HCT116 (cell line): ENCODE measurements around the gene GNA15. TPM values are rescaled to one million over a fixed set of nuclear protein-coding genes. Genes with fewer than 3 reads are reported as not detected.
A peak's percentile ranks its signal among the peaks of the same experiment; 100 is the strongest.

ENCODE experiments used
- ATAC-seq: fragments of 200-7000 bp; cut with Tn5 transposase; 2 replicates; pipeline ENCODE4 v1.9.1; 2020; ENCODE audit warnings: mild to moderate bottlenecking, moderate library complexity
- BruUV-seq: library from RNA; stranded (reverse); fragments of 400-500 nt; replicated peaks from 2 replicates; lab custom pipeline; 2021; lab: Mats Ljungman, UMichigan
- CTCF ChIA-PET: fragments of 300-600 bp; sonication (Branson Sonifier 250); formaldehyde crosslinking; loops from one replicate; lab custom pipeline; 2021; ENCODE audit warnings: antibody characterized with exemption; lab: Charles Lee
- POLR2A ChIA-PET: fragments of 300-600, 350-600 bp; sonication (Branson Sonifier 250); formaldehyde crosslinking; loops from one replicate; lab custom pipeline; 2021; ENCODE audit warnings: antibody characterized with exemption; lab: Charles Lee
- RAD21 ChIA-PET, 2 experiments: fragments of 300-600 bp; sonication (Branson Sonifier 250); formaldehyde crosslinking; loops; one replicate each; lab custom pipeline; 2023; ENCODE audit warnings: low total read pairs in 2 of 2; ENCODE audit not compliant: uncharacterized antibody in 2 of 2, unreplicated experiment in 2 of 2, low non-redundant PET in 1 of 2; lab: Charles Lee
- DNase-seq: peaks from one replicate; pipeline ENCODE4 v3.0.0-alpha.2; 2010; ENCODE audit warnings: low read depth, low spot score
- H2AFZ ChIP-seq: fragments of 200-600 bp; shearing (Covaris generic), sonication (generic); 2 replicates; pipeline ENCODE4 v1.6.1; 2017; ENCODE audit warnings: low read depth, mixed run types, mixed read lengths, antibody characterized with exemption, low read length; ENCODE audit not compliant: poor library complexity, severe bottlenecking
- H3K27ac ChIP-seq: 2 replicates; pipeline ENCODE4 v1.5.1; 2012; ENCODE audit warnings: low read depth, low read length
- H3K27me3 ChIP-seq: fragments of 200-600 bp; sonication (generic); 2 replicates; pipeline ENCODE4 v1.6.1; 2016; ENCODE audit warnings: mixed run types, low read length, mixed read lengths; ENCODE audit not compliant: insufficient read depth
- H3K36me3 ChIP-seq, 2 experiments: fragments of 200-500 bp in 1 of 2; fragments of 200-600 bp in 1 of 2; sonication (Bioruptor generic) in 1 of 2; sonication (generic) in 1 of 2; 2 replicates each; pipeline versions ENCODE4 v1.5.1 to v1.6.1; 2014 to 2016; ENCODE audit warnings: low read length in 2 of 2, inconsistent platforms in 1 of 2, mixed read lengths in 1 of 2, mixed run types in 1 of 2; ENCODE audit not compliant: insufficient read depth in 2 of 2, control insufficient read depth in 1 of 2
- H3K4me1 ChIP-seq, 2 experiments: fragments of 200-600 bp in 1 of 2; sonication (generic) in 1 of 2; 2 replicates each; pipeline versions ENCODE4 v1.5.1 to v1.6.1; 2012 to 2017; ENCODE audit warnings: low read length in 2 of 2, inconsistent platforms in 1 of 2, mild to moderate bottlenecking in 1 of 2, mixed read lengths in 1 of 2, mixed run types in 1 of 2, moderate library complexity in 1 of 2; ENCODE audit not compliant: insufficient read depth in 2 of 2, control insufficient read depth in 1 of 2
- H3K4me2 ChIP-seq: fragments of 200-600 bp; sonication (generic); 2 replicates; pipeline ENCODE4 v1.6.1; 2017; ENCODE audit warnings: mixed run types, low read length, mixed read lengths
- H3K4me3 ChIP-seq, 2 experiments: fragments of 200-600 bp in 1 of 2; sonication (generic) in 1 of 2; replicated peaks in 1 of 2; 2 replicates each; pipeline ENCODE4 v1.5.1; 2011 to 2016; ENCODE audit warnings: low read length in 2 of 2, control low read depth in 1 of 2, low read depth in 1 of 2, mild to moderate bottlenecking in 1 of 2, mixed read lengths in 1 of 2, mixed run types in 1 of 2
- H3K79me2 ChIP-seq: fragments of 200-600 bp; sonication (generic); 2 replicates; pipeline ENCODE4 v1.6.1; 2017; ENCODE audit warnings: mild to moderate bottlenecking, mixed run types, low read length, moderate library complexity, mixed read lengths; ENCODE audit not compliant: insufficient read depth
- H3K9ac ChIP-seq: fragments of 200-600 bp; sonication (generic); 2 replicates; pipeline ENCODE4 v1.6.1; 2016; ENCODE audit warnings: low read length, mixed read lengths
- H3K9me2 ChIP-seq: fragments of 200-600 bp; sonication (generic), shearing (Covaris generic); 2 replicates; pipeline ENCODE4 v1.6.1; 2017; ENCODE audit warnings: mixed run types, mild to moderate bottlenecking, moderate library complexity; ENCODE audit not compliant: insufficient read depth
- H3K9me3 ChIP-seq, 2 experiments: fragments of 200-500 bp in 1 of 2; fragments of 200-600 bp in 1 of 2; sonication (Bioruptor generic) in 1 of 2; sonication (generic) in 1 of 2; 2 replicates each; pipeline ENCODE4 v1.6.1; 2014 to 2017; ENCODE audit warnings: low read length in 2 of 2, mixed read lengths in 2 of 2, inconsistent platforms in 1 of 2, low read depth in 1 of 2, mild to moderate bottlenecking in 1 of 2, mixed run types in 1 of 2, moderate library complexity in 1 of 2; ENCODE audit not compliant: control insufficient read depth in 1 of 2, insufficient read depth in 1 of 2
- H4K20me1 ChIP-seq: fragments of 200-600 bp; sonication (generic), shearing (Covaris generic); 2 replicates; pipeline ENCODE4 v1.6.1; 2017; ENCODE audit warnings: mixed run types, mild to moderate bottlenecking, moderate library complexity; ENCODE audit not compliant: insufficient read depth
- ATF3 ChIP-seq: IDR thresholded peaks from 2 replicates; pipeline ENCODE4 v1.6.1; 2012
- CEBPB ChIP-seq: IDR thresholded peaks from 2 replicates; pipeline ENCODE4 v1.6.1; 2012; ENCODE audit warnings: low read depth
- CTCF ChIP-seq, 3 experiments: fragments of 200-600 bp in 1 of 3; sonication (generic) in 1 of 3; IDR thresholded peaks in 2 of 3; conservative IDR thresholded peaks in 1 of 3; 2 replicates each; pipeline ENCODE4 v1.5.1; 2012 to 2017; ENCODE audit warnings: low read depth in 2 of 3, low read length in 2 of 3, antibody characterized with exemption in 1 of 3, borderline replicate concordance in 1 of 3, control low read depth in 1 of 3, mild to moderate bottlenecking in 1 of 3, mixed read lengths in 1 of 3, mixed run types in 1 of 3, moderate library complexity in 1 of 3; ENCODE audit not compliant: insufficient read depth in 1 of 3
- EGR1 ChIP-seq: IDR thresholded peaks from 2 replicates; pipeline ENCODE4 v1.6.1; 2012; ENCODE audit warnings: low read depth
- FOSL1 ChIP-seq: IDR thresholded peaks from 2 replicates; pipeline ENCODE4 v1.6.1; 2012; ENCODE audit warnings: low read depth
- MAX ChIP-seq: IDR thresholded peaks from 2 replicates; pipeline ENCODE4 v1.6.1; 2012
- POLR2A ChIP-seq: IDR thresholded peaks from 2 replicates; pipeline ENCODE4 v1.7.0; 2011; ENCODE audit warnings: borderline replicate concordance; ENCODE audit not compliant: insufficient read depth, insufficient read length; ENCODE audit errors: extremely low read depth
- RAD21 ChIP-seq: IDR thresholded peaks from 2 replicates; pipeline ENCODE4 v1.6.1; 2012; ENCODE audit warnings: low read depth, mild to moderate bottlenecking
- SRF ChIP-seq: IDR thresholded peaks from 2 replicates; pipeline ENCODE4 v1.6.1; 2012; ENCODE audit warnings: low read depth
- TCF7L2 ChIP-seq: IDR thresholded peaks from 2 replicates; pipeline ENCODE4 v1.7.0; 2011; ENCODE audit warnings: borderline replicate concordance, inconsistent platforms; ENCODE audit not compliant: insufficient read depth, insufficient read length; ENCODE audit errors: extremely low read depth
- ZBTB33 ChIP-seq: IDR thresholded peaks from 2 replicates; pipeline ENCODE4 v1.6.1; 2011; ENCODE audit warnings: mild to moderate bottlenecking, low read length, moderate library complexity; ENCODE audit not compliant: insufficient replicate concordance; ENCODE audit errors: extremely low read depth
- ZFX ChIP-seq: fragments of 450-650 bp; IDR thresholded peaks from 2 replicates; pipeline ENCODE4 v1.6.1; 2017
- intact Hi-C: fragments of 100-400 bp; cut with micrococcal nuclease; formaldehyde crosslinking; loops from 2 replicates; pipeline ENCODE4 v1.10.0; 2022
- total RNA-seq: library from RNA; stranded (reverse); gene quantifications from one replicate; pipeline ENCODE4 v1.2.1, GENCODE V29; 2021; ENCODE audit not compliant: unreplicated experiment

Gene GNA15
- total RNA-seq, 1 experiment from 2014 or later = 1.5 TPM

- H2AFZ ChIP-seq = no peak overlapping the region
Observed at GRCh38 chr19:3094601-3095440, 41.0 kb upstream of the GNA15 start.

GRCh38 chr19:3095441-3096191 is 40.2 kb upstream of the GNA15 start:
- BruUV-seq = no TSS peak
- TF ChIP-seq EGR1 = no peak
- no peak for TF ChIP-seq ZBTB33
- TF ChIP-seq CEBPB = no peak
- TF ChIP-seq MAX = no peak
- TF ChIP-seq FOSL1 = no peak
- TF ChIP-seq TCF7L2 = no peak
- TF ChIP-seq RAD21 = no peak
- TF ChIP-seq SRF = no peak
- no peak for TF ChIP-seq ATF3
- TF ChIP-seq CTCF (IDR thresholded peaks at IDR 0.05 in 2 of 3, conservative IDR thresholded peaks at IDR 0.05 in 1 of 3; ENCODE audit: borderline replicate concordance in 1 of 3, insufficient read depth in 1 of 3, low read depth in 2 of 3, low read length in 2 of 3) = no peak

More at GRCh38 chr19:3094601-3095440, 41.0 kb upstream of the GNA15 start:
- H3K4me3 ChIP-seq = peak overlapping the region; percentile 92 to 94
- TF ChIP-seq CEBPB (no peak), ZFX (peak; percentile 25; the same call in 1 of the 2 replicates), POLR2A (no peak), TCF7L2 (no peak)
- H3K9me3 ChIP-seq = no peaks in the 10 kb centered on the region
- H3K4me1 ChIP-seq = peaks cover 3 to 19% of the 10 kb centered on the region in 2 experiments; a peak in 3 of 4 replicates
- no peaks in the 10 kb centered on the region for H3K9me2 ChIP-seq
- no peaks in the 10 kb centered on the region for H3K36me3 ChIP-seq
- H3K79me2 ChIP-seq = peaks cover 54% of the 10 kb centered on the region
- ATAC-seq = peak; percentile 2; the same call in 1 of the 2 replicates
- POLR2A ChIA-PET = no interaction called here
- H3K4me2 ChIP-seq = peak overlapping the region; percentile 87
- peak overlapping the region; percentile 93 for H3K9ac ChIP-seq
- H4K20me1 ChIP-seq = no peaks in the 10 kb centered on the region
- BruUV-seq = no TSS peak
- RAD21 ChIA-PET = no interaction called here
- no peaks in the 10 kb centered on the region for H3K27me3 ChIP-seq
- intact Hi-C loops = no loop called here
- DNase-seq = no peak
- peak overlapping the region; percentile 75; the same call in 1 of the 2 replicates for H3K27ac ChIP-seq
- CTCF ChIA-PET = interaction anchor here (1.1 kb wide), 1 partner anchor 35 kb away, joined by 3 read pairs; no protein-coding TSS in a partner anchor

More at GRCh38 chr19:3095441-3096191, 40.2 kb upstream of the GNA15 start:
- DNase-seq = no peak
- Histone ChIP-seq H3K27ac (peak overlapping the region; percentile 75; the same call in 1 of the 2 replicates), H3K4me1 (peaks cover 3 to 19% of the 10 kb centered on the region in 2 experiments; a peak in 3 of 4 replicates), H3K36me3 (no peaks in the 10 kb centered on the region), H3K79me2 (peaks cover 62% of the 10 kb centered on the region), H3K9ac (peak overlapping the region; percentile 93), H3K4me2 (peak overlapping the region; percentile 87), H2AFZ (no peak overlapping the region), H3K9me3 (no peaks in the 10 kb centered on the region), H4K20me1 (no peaks in the 10 kb centered on the region), H3K4me3 (peak overlapping the region; percentile 92 to 94), H3K9me2 (no peaks in the 10 kb centered on the region), H3K27me3 (no peaks in the 10 kb centered on the region)
- CTCF ChIA-PET = interaction anchor here (1.1 kb wide), 1 partner anchor 34 kb away, joined by 3 read pairs; no protein-coding TSS in a partner anchor
- intact Hi-C loops = no loop called here
- RAD21 ChIA-PET = no interaction called here
- ATAC-seq = no peak
- POLR2A ChIA-PET = no interaction called here
